Esophagus squamous epithelium (tissue), 4 donors: ENCODE results near the gene KIAA1614.

Source experiments
- CTCF ChIP-seq, 6 experiments: fragments of 450-650 bp in 4 of 6; fragments of 200-600 bp in 2 of 6; sonication (generic) in 2 of 6; IDR thresholded peaks; one replicate each; pipeline ENCODE4 v1.5.1; 2016 to 2019; ENCODE audit warnings: antibody characterized with exemption in 6 of 6, mild to moderate bottlenecking in 4 of 6, moderate library complexity in 4 of 6
- POLR2A ChIP-seq, 4 donors: fragments of 450-650 bp; IDR thresholded peaks; one replicate each; pipeline ENCODE4 v1.6.1; 2017; ENCODE audit warnings: antibody characterized with exemption in 4 of 4, mild to moderate bottlenecking in 4 of 4, moderate library complexity in 3 of 4

- no peak for TF ChIP-seq CTCF (IDR thresholded peaks at IDR 0.05)
- TF ChIP-seq POLR2A (IDR thresholded peaks at IDR 0.05), result no peak
These were observed 33.4 kb downstream of the KIAA1614 start for GRCh38 chr1:180946056-180946455.
